ENCODE data around the gene MTHFD1L. TPM values are rescaled to one million over a fixed set of nuclear protein-coding genes. Genes with fewer than 3 reads are reported as not detected.

The MTHFD1L gene
- total RNA-seq, 1 experiment from 2014 or later, result 32.0 TPM

- peak; percentile 82 for DNase-seq (ENCODE audit: low read depth, low spot score)
- in situ Hi-C loops (cut with HindIII; ENCODE audit: low pct_unique_long_range_greater_than_20kb, low sequenced_read_pairs), result no loop called here
Measured at GRCh38 chr6:150891888-150892485, 26.5 kb downstream of the MTHFD1L start.

GRCh38 chr6:150894191-150894744 is 28.8 kb downstream of the MTHFD1L start:
- in situ Hi-C loops (cut with HindIII; ENCODE audit: low pct_unique_long_range_greater_than_20kb, low sequenced_read_pairs), result no loop called here
- DNase-seq (ENCODE audit: low read depth, low spot score), result peak; percentile 80

GRCh38 chr6:150894935-150895552 is 29.5 kb downstream of the MTHFD1L start:
- DNase-seq (ENCODE audit: low read depth, low spot score), result peak; percentile 69
- in situ Hi-C loops (cut with HindIII; ENCODE audit: low pct_unique_long_range_greater_than_20kb, low sequenced_read_pairs), result no loop called here

GRCh38 chr6:150895928-150896632 is 30.6 kb downstream of the MTHFD1L start:
- no peak for DNase-seq (ENCODE audit: low read depth, low spot score)
- in situ Hi-C loops (cut with HindIII; ENCODE audit: low pct_unique_long_range_greater_than_20kb, low sequenced_read_pairs), result no loop called here

GRCh38 chr6:150897400-150897943 is 32.0 kb downstream of the MTHFD1L start:
- in situ Hi-C loops (cut with HindIII; ENCODE audit: low pct_unique_long_range_greater_than_20kb, low sequenced_read_pairs), result no loop called here
- no peak for DNase-seq (ENCODE audit: low read depth, low spot score)

GRCh38 chr6:150898399-150899170 is 33.1 kb downstream of the MTHFD1L start:
- in situ Hi-C loops (cut with HindIII; ENCODE audit: low pct_unique_long_range_greater_than_20kb, low sequenced_read_pairs), result no loop called here
- no peak for DNase-seq (ENCODE audit: low read depth, low spot score)

- in situ Hi-C loops (cut with HindIII; ENCODE audit: low pct_unique_long_range_greater_than_20kb, low sequenced_read_pairs), result no loop called here
- DNase-seq (ENCODE audit: low read depth, low spot score), result no peak
Measured at GRCh38 chr6:150899231-150899630, 33.7 kb downstream of the MTHFD1L start.

- no peak for DNase-seq (ENCODE audit: low read depth, low spot score)
- in situ Hi-C loops (cut with HindIII; ENCODE audit: low pct_unique_long_range_greater_than_20kb, low sequenced_read_pairs), result no loop called here
Measured at GRCh38 chr6:150900049-150900448, 34.5 kb downstream of the MTHFD1L start.

GRCh38 chr6:150902142-150902776 is 36.8 kb downstream of the MTHFD1L start:
- DNase-seq (ENCODE audit: low read depth, low spot score), result no peak
- in situ Hi-C loops (cut with HindIII; ENCODE audit: low pct_unique_long_range_greater_than_20kb, low sequenced_read_pairs), result no loop called here

GRCh38 chr6:150905769-150906168 is 40.3 kb downstream of the MTHFD1L start:
- DNase-seq (ENCODE audit: low read depth, low spot score), result peak; percentile 39
- in situ Hi-C loops (cut with HindIII; ENCODE audit: low pct_unique_long_range_greater_than_20kb, low sequenced_read_pairs), result no loop called here

- no peak for DNase-seq (ENCODE audit: low read depth, low spot score)
- in situ Hi-C loops (cut with HindIII; ENCODE audit: low pct_unique_long_range_greater_than_20kb, low sequenced_read_pairs), result no loop called here
Measured at GRCh38 chr6:150906641-150907326, 41.3 kb downstream of the MTHFD1L start.

- in situ Hi-C loops (cut with HindIII; ENCODE audit: low pct_unique_long_range_greater_than_20kb, low sequenced_read_pairs), result no loop called here
- DNase-seq (ENCODE audit: low read depth, low spot score), result peak; percentile 88
Measured at GRCh38 chr6:150907383-150907782, 41.9 kb downstream of the MTHFD1L start.

- in situ Hi-C loops (cut with HindIII; ENCODE audit: low pct_unique_long_range_greater_than_20kb, low sequenced_read_pairs), result no loop called here
- no peak for DNase-seq (ENCODE audit: low read depth, low spot score)
Measured at GRCh38 chr6:150908901-150909300, 43.4 kb downstream of the MTHFD1L start.

- in situ Hi-C loops (cut with HindIII; ENCODE audit: low pct_unique_long_range_greater_than_20kb, low sequenced_read_pairs), result no loop called here
- no peak for DNase-seq (ENCODE audit: low read depth, low spot score)
Measured at GRCh38 chr6:150910561-150910960, 45.1 kb downstream of the MTHFD1L start.

- DNase-seq (ENCODE audit: low read depth, low spot score), result no peak
Measured at GRCh38 chr6:150914372-150914771, 48.9 kb downstream of the MTHFD1L start.

GRCh38 chr6:150915131-150915879 is 49.8 kb downstream of the MTHFD1L start:
- in situ Hi-C loops (cut with HindIII; ENCODE audit: low pct_unique_long_range_greater_than_20kb, low sequenced_read_pairs), result no loop called here
- DNase-seq (ENCODE audit: low read depth, low spot score), result no peak

More at GRCh38 chr6:150914372-150914771, 48.9 kb downstream of the MTHFD1L start:
- in situ Hi-C loops (cut with HindIII; ENCODE audit: low pct_unique_long_range_greater_than_20kb, low sequenced_read_pairs), result no loop called here
